Breast epithelium (tissue), 3 donors: ENCODE measurements around the gene FBXO24.

ENCODE experiments used
- CTCF ChIP-seq, 3 donors: fragments of 450-650 bp; IDR thresholded peaks; one replicate each; pipeline ENCODE4 v1.5.1; 2016 to 2017; ENCODE audit warnings: antibody characterized with exemption in 3 of 3, mild to moderate bottlenecking in 3 of 3, moderate library complexity in 3 of 3
- POLR2A ChIP-seq: fragments of 450-650 bp; IDR thresholded peaks from one replicate; pipeline ENCODE4 v1.6.1; 2016; ENCODE audit warnings: antibody characterized with exemption, mild to moderate bottlenecking, moderate library complexity

- no peak for TF ChIP-seq CTCF (IDR thresholded peaks at IDR 0.05)
- no peak for TF ChIP-seq POLR2A
These were observed 39.9 kb downstream of the FBXO24 start for GRCh38 chr7:100626055-100626454.
